GM20000 (cell line): Measurements from ENCODE around the gene BCO1.

Experiments used
- DNase-seq: peaks from one replicate; pipeline ENCODE4 v3.0.0; 2012; ENCODE audit warnings: low spot score
- CTCF ChIP-seq: IDR thresholded peaks from 2 replicates; pipeline ENCODE4 v1.5.1; 2012; ENCODE audit warnings: mild to moderate bottlenecking, control low read depth; ENCODE audit errors: extremely low read depth, missing control alignments

The BCO1 gene

GRCh38 chr16:81251871-81252270, 13.4 kb downstream of the BCO1 start:
- no peak for DNase-seq
- TF ChIP-seq CTCF: no peak

GRCh38 chr16:81253141-81253540, 14.7 kb downstream of the BCO1 start:
- TF ChIP-seq CTCF: no peak
- DNase-seq: no peak

- no peak for DNase-seq
- no peak for TF ChIP-seq CTCF
These were observed 16.5 kb downstream of the BCO1 start for GRCh38 chr16:81254922-81255526.

- DNase-seq: no peak
- TF ChIP-seq CTCF: no peak
These were observed 21.4 kb downstream of the BCO1 start for GRCh38 chr16:81259916-81260315.

GRCh38 chr16:81261049-81261648, 22.7 kb downstream of the BCO1 start:
- peak; percentile 49 for TF ChIP-seq CTCF
- DNase-seq: peak; percentile 48

GRCh38 chr16:81263470-81264220, 25.2 kb downstream of the BCO1 start:
- no peak for TF ChIP-seq CTCF

GRCh38 chr16:81264386-81264785, 25.9 kb downstream of the BCO1 start:
- no peak for TF ChIP-seq CTCF
- no peak for DNase-seq

More at GRCh38 chr16:81263470-81264220, 25.2 kb downstream of the BCO1 start:
- no peak for DNase-seq
